Adrenal gland (tissue), 5 donors: ENCODE data around the gene GRIA1.

Experiments used
- CTCF ChIP-seq, 6 experiments: fragments of 450-650 bp in 4 of 6; fragments of 200-600 bp in 2 of 6; sonication (generic) in 1 of 6; IDR thresholded peaks; 1 replicate in 5 of 6; 2 replicates in 1 of 6; pipeline versions ENCODE4 v1.5.1 to v1.8.0; 2016 to 2021; ENCODE audit warnings: antibody characterized with exemption in 6 of 6, mild to moderate bottlenecking in 2 of 6, moderate library complexity in 1 of 6
- POLR2A ChIP-seq, 2 donors: fragments of 450-650 bp; IDR thresholded peaks; one replicate each; pipeline ENCODE4 v1.6.1; 2017; ENCODE audit warnings: antibody characterized with exemption in 2 of 2, mild to moderate bottlenecking in 2 of 2, moderate library complexity in 1 of 2
- donor health status: DM: no; HTN: no; CAD: no.

- TF ChIP-seq CTCF (IDR thresholded peaks at IDR 0.05) (no peak), POLR2A (IDR thresholded peaks at IDR 0.05) (no peak)
Measured at GRCh38 chr5:153632748-153633290, 142.3 kb downstream of the GRIA1 start.
